Subcutaneous abdominal adipose tissue (tissue), 5 donors: ENCODE measurements around the gene WNK1.
A peak's percentile ranks its signal among the peaks of the same experiment; 100 is the strongest.

Source experiments
- H3K27ac ChIP-seq: one replicate; pipeline ENCODE4 v1.7.0; 2013; ENCODE audit warnings: low read depth, mild to moderate bottlenecking, inconsistent platforms, low read length, moderate library complexity
- H3K27me3 ChIP-seq, 5 donors: one replicate each; pipeline ENCODE4 v1.7.0; 2013; ENCODE audit warnings: low read length in 5 of 5, inconsistent platforms in 1 of 5; ENCODE audit not compliant: control insufficient read depth in 5 of 5, insufficient read depth in 4 of 5
- H3K36me3 ChIP-seq, 5 donors: one replicate each; pipeline ENCODE4 v1.7.0; 2013; ENCODE audit warnings: low read length in 5 of 5; ENCODE audit not compliant: control insufficient read depth in 5 of 5, insufficient read depth in 5 of 5
- H3K4me1 ChIP-seq, 5 donors: one replicate each; pipeline ENCODE4 v1.7.0; 2013; ENCODE audit warnings: low read length in 5 of 5, mild to moderate bottlenecking in 3 of 5, moderate library complexity in 1 of 5; ENCODE audit not compliant: control insufficient read depth in 5 of 5, insufficient read depth in 5 of 5
- H3K4me3 ChIP-seq, 5 donors: one replicate each; pipeline ENCODE4 v1.7.0; 2013; ENCODE audit warnings: low read length in 5 of 5, low read depth in 1 of 5
- H3K9ac ChIP-seq, 5 donors: one replicate each; pipeline ENCODE4 v1.7.0; 2013; ENCODE audit warnings: low read length in 5 of 5, mild to moderate bottlenecking in 4 of 5, moderate library complexity in 3 of 5
- H3K9me3 ChIP-seq, 5 donors: one replicate each; pipeline ENCODE4 v1.7.0; 2013; ENCODE audit warnings: low read length in 5 of 5; ENCODE audit not compliant: control insufficient read depth in 5 of 5
- donor health status: healthy.
- donor health status: healthy.
- donor health status: healthy.
- donor health status: healthy.
- donor health status: healthy.

WNK1 gene

DNA sequence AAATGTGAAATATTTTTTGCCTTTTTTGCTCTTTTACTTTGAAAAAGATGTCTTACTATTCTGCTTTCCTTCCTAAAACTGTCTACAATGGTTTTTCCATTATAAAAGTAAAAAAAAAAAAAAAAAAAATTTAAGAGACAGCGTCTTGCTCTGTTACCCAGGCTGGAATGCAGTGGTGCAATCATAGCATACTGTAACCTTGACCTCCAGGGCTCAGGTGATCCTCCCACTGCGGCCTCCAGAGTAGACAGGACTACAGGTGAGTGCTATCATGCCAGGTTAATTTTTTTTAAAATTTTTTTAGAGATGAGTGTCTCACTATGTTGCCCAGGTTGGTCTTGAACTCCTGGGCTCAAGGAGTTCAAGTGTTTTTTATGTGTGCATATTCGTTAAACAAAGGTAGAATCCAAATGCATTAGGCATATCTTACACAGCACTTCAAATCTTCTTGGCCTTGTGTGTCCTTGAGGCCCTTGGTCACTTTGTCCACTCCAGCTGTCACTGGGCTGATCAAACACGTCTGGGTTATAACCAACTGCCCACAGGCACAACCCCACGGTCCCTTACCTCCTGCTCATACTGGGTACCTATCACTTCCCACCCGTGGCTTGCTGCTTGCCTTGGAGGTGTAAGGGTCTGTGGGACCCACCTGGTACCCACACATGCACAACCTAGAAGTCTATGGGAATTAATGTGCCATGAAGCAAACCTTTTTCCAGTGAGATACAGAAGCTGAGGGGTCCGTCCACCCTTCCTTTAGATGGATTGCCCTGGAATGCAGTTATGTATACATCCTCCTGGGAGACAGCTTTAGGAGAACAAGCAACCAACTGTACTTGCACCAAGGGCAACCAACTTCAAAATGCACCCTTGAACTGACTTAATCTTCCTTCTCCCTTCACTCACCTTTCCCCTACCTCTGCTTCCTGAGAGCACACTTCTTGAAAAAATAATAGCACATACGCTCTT lies 184.3 kb downstream of the WNK1 start:
- Histone ChIP-seq H3K9ac (no peak overlapping the region), H3K27ac (no peak overlapping the region), H3K9me3 (no peaks in the 10 kb centered on the region), H3K27me3 (no peaks in the 10 kb centered on the region), H3K36me3 (peaks cover 4 to 18% (median 5%) of the 10 kb centered on the region in 5 donors), H3K4me1 (peaks cover 0 to 2% (median 0%) of the 10 kb centered on the region in 5 donors), H3K4me3 (no peak overlapping the region)

DNA sequence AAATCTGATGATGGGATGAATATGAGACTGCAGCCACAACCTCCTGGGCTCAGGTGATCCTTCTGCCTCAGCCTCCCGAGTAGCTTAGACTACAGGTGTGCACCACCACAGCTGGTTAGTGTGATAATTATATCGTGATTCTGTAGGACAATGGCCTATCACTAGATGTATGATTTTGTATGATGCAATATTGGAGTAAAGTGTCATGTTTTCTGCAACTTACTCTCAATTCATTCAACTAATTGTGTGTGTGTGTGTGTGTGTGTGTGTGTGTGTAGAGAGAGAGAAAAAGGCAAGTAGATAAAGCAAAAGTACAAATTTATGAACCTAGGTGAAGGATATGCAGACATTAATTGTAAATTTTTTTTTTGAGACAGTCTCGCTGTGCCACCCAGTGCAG lies 186.4 kb downstream of the WNK1 start:
- H3K36me3 ChIP-seq = peaks cover 0 to 27% (median 2%) of the 10 kb centered on the region in 5 donors
- no peak overlapping the region for H3K27ac ChIP-seq
- H3K4me3 ChIP-seq = no peak overlapping the region
- no peak overlapping the region for H3K9ac ChIP-seq
- H3K27me3 ChIP-seq = no peaks in the 10 kb centered on the region
- H3K9me3 ChIP-seq = no peaks in the 10 kb centered on the region
- H3K4me1 ChIP-seq = no peaks in the 10 kb centered on the region

DNA sequence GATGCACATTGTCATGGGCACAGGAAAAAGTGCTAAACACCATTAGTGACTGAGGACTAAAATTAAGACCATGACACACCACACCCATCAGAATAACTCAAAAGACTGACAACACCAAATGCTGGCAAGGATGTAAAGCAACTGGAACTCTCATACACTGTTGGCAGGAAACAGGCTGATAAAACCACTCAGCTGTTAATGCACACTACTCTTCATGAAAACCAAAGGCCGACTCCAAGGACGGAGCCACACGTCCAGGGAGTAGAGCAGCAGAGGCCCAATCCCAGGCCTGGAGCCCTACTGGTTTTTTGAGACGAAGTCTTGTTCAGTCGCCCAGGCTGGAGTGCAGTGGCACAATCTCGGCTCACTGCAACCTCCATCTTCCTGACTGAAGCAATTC lies 190.7 kb downstream of the WNK1 start:
- Histone ChIP-seq H3K9me3 (no peaks in the 10 kb centered on the region), H3K36me3 (peaks cover 0 to 26% (median 2%) of the 10 kb centered on the region in 5 donors), H3K27me3 (no peaks in the 10 kb centered on the region), H3K9ac (no peak overlapping the region), H3K27ac (no peak overlapping the region), H3K4me3 (no peak overlapping the region), H3K4me1 (peaks cover 0 to 11% (median 3%) of the 10 kb centered on the region in 5 donors)

DNA sequence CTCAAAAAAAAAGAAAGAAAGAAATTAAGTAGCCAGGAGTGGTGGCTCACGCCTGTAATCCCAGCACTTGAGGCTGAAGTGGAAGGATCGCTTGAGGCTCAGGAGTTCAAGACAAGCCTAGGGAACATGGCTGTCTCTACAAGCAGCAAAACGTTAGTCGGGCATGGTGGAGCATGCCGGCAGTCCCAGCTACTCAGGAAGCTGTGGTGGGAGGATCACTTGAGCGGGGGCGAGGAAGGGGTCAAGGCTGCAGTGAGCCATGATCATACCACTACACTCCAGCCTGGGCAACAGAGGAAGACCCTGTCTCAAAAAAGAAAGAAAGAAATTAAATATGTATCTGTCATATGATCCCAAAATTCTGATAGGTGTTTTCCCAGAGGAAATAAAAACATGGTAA lies 191.8 kb downstream of the WNK1 start:
- peaks cover 0 to 19% (median 2%) of the 10 kb centered on the region in 5 donors for H3K36me3 ChIP-seq

DNA sequence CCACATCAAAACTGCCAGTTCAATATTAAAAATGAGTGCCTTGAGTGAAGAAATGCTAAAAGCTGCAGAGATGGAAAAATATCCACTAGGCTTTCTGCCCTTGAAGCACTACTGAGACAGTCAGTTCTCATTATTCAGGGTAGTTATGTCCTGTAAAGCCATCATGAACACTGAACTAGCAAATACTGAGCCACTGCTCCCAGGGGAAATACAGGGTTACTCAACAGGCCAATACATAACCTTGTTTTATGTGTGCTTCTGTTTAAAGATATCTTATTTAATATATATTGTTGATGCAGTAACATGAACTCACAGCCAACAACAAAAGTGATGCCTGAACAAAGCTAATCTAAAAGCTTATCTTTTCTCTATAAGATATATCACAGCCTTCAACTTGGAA lies 193.8 kb downstream of the WNK1 start:
- Histone ChIP-seq H3K36me3 (peaks cover 0 to 17% (median 0%) of the 10 kb centered on the region in 5 donors), H3K27me3 (no peaks in the 10 kb centered on the region), H3K4me1 (peaks cover 2 to 25% (median 15%) of the 10 kb centered on the region in 5 donors), H3K4me3 (no peak overlapping the region), H3K27ac (no peak overlapping the region), H3K9me3 (no peaks in the 10 kb centered on the region), H3K9ac (no peak overlapping the region)

More for the DNA sequence above, 191.8 kb downstream of the WNK1 start:
- Histone ChIP-seq H3K27ac (no peak overlapping the region), H3K9ac (no peak overlapping the region), H3K4me3 (no peak overlapping the region), H3K9me3 (no peaks in the 10 kb centered on the region), H3K4me1 (peaks cover 0 to 22% (median 14%) of the 10 kb centered on the region in 5 donors), H3K27me3 (no peaks in the 10 kb centered on the region)

DNA sequence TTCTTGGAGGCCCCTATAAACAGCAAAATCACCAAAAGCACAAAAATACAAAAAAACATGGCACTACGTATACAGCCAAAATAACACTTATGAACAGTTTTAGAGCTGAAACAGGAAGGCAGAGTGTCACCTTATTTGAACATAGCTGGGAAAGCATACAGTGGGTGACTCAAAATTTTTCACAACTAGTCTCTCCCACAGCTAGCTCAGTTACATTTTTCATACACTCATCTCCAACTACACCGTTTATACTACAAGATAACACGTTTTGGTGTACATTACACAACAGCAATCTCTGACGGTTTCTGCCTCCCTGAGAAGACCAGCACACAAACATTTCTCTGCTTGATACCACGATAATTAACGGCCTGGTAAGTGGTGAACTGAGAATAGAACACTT lies 194.3 kb downstream of the WNK1 start:
- Histone ChIP-seq H3K4me1 (peaks cover 2 to 25% (median 15%) of the 10 kb centered on the region in 5 donors), H3K9ac (no peak overlapping the region), H3K27me3 (no peaks in the 10 kb centered on the region), H3K4me3 (no peak overlapping the region), H3K9me3 (no peaks in the 10 kb centered on the region), H3K36me3 (peaks cover 0 to 17% (median 0%) of the 10 kb centered on the region in 5 donors), H3K27ac (no peak overlapping the region)

DNA sequence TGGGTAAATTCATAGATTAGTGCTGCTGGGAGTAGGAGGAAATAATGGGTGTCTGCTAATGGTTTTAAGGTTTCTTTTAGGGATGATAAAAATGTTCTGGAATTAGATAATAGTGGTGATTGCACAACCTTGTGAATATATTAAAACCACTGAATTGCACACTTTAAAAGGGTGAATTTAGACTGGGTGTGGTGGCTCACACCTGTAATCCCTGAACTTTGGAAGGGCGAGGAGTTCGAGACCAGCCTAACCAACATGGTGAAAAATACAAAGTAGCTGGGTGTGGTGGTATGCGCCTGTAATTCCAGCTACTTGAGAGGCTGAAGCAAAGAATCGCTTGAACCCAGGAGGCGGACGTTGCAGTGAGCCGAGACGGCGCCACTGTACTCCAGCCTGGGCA lies 195.9 kb downstream of the WNK1 start:
- Histone ChIP-seq H3K4me1 (peaks cover 2 to 25% (median 15%) of the 10 kb centered on the region in 5 donors), H3K9me3 (no peaks in the 10 kb centered on the region), H3K9ac (no peak overlapping the region), H3K36me3 (peaks cover 0 to 10% (median 0%) of the 10 kb centered on the region in 5 donors), H3K4me3 (peak overlapping the region; percentile 75 to 94 (median 86)), H3K27ac (peak overlapping the region; percentile 88), H3K27me3 (no peaks in the 10 kb centered on the region)

DNA sequence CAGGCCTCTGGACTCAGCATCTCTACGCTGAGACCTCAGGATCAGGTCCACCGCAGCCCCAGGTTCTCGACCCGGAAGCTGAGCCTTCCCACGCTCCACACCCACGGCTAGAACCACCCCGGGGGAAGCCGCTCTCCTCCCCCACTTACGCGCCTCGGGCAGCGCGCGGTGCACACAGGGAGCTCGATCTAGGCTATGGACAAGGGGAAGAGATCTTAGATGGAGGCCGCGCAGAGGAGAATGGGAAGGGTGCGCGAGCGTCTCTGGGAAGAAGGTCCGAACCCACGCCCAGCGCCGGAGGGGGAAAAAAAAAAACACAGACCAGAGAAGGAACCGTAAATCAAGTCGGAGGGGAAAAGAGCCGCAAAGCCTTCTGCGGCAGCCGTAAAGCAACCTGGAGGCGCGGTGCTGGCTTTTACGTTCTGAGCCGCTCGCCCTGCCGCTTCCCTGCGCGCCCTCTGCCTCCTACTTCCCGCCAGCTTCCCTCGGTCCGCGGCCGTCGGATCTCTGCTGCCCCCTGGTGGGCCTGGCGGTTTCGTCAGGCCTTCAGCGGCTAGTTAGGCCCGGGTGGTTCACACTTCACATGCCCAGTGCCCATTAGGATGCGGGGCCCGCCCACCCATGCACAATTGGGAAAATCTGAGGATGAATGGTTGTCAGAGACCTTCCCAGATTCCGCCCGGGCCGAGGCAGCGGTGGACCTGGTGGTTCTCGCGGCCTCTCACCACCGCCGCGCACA lies 197.2 kb downstream of the WNK1 start, which contains the start of gene RAD52:
RAD52 (minus strand) TSS at position 242 of the 739 bp plus-strand sequence. CDS start 16,636 bp downstream, outside the sequence.
- Histone ChIP-seq H3K4me1 (peaks cover 2 to 25% (median 15%) of the 10 kb centered on the region in 5 donors), H3K9me3 (no peaks in the 10 kb centered on the region), H3K27ac (peak within 1 kb of the TSS; percentile 88), H3K9ac (peak within 1 kb of the TSS; percentile 77 to 92 (median 86)), H3K27me3 (no peaks in the 10 kb centered on the region), H3K36me3 (no peaks in the 10 kb centered on the region), H3K4me3 (peak within 1 kb of the TSS; percentile 75 to 94 (median 86))

DNA sequence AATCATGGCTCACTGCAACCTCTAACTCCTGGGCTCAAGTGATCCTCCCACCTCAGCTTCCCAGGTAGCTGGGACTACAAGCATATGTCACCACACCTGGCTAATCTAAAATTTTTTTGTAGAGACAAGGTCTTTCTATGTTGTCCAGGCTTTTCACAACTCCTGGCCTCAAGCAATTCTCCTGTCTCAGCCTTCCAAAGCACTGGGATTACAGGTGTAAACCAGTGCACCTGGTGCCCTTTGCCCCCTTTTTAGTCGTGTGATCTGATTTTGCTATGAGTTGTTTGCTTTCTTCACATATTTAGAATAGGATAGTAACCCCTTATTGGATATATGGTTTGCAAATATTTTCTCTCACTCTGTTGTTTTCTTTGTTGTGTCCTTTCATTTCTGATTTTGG lies 198.8 kb downstream of the WNK1 start:
- Histone ChIP-seq H3K36me3 (no peaks in the 10 kb centered on the region), H3K27me3 (no peaks in the 10 kb centered on the region), H3K4me3 (no peak overlapping the region), H3K9ac (no peak overlapping the region), H3K27ac (no peak overlapping the region), H3K4me1 (peaks cover 2 to 22% (median 12%) of the 10 kb centered on the region in 5 donors), H3K9me3 (no peaks in the 10 kb centered on the region)
